ENCODE measurements around the gene CXCR6.

CXCR6 gene

DNA sequence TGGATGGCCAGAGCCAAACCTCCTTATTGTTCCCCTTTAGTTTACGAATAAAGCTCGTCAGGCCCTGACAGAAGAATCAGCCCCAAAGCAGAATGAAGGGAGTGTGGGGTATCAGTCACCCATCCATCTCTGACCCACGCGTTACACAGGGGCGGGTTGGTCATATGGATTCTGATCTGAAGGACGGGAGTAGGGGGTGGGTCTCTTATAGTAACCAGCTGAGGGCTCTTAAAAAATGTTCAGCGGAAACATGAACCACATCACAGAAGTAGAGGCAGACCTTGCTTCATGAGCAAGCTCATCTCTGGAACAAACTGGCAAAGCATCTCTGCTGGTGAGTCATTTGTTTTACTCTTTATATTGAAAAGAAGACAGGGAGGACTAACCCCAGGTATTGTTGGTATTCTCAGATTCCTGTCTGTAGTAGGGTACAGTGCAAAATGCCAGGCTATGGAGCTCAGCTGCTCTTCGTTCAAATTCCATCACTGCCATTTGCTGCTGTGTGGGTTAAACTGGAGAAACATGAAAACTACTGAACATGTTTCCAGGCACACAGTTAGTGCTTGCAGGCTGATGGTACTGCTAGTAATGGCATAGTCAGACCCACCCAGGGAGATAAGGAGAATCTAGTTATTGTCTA lies at the start of gene CXCR6:
Gene CXCR6, plus strand, starts transcription at position 258 of the 640 bp plus-strand sequence. CDS start 3,018 bp downstream, outside the sequence.
- Histone ChIP-seq H3K4me1 (ENCODE audit: control insufficient read depth, insufficient read depth, low read length) (peaks cover 15% of the 10 kb centered on the region), H3K4me3 (ENCODE audit: low read length) (no peak within 1 kb of the TSS), H3K9ac (ENCODE audit: low read length) (no peak within 1 kb of the TSS), H3K27me3 (ENCODE audit: control insufficient read depth, insufficient read depth, low read length) (no peaks in the 10 kb centered on the region), H3K36me3 (ENCODE audit: control insufficient read depth, insufficient read depth, low read length) (peaks cover 13% of the 10 kb centered on the region), H3K27ac (ENCODE audit: low read depth, low read length) (no peak within 1 kb of the TSS)

DNA sequence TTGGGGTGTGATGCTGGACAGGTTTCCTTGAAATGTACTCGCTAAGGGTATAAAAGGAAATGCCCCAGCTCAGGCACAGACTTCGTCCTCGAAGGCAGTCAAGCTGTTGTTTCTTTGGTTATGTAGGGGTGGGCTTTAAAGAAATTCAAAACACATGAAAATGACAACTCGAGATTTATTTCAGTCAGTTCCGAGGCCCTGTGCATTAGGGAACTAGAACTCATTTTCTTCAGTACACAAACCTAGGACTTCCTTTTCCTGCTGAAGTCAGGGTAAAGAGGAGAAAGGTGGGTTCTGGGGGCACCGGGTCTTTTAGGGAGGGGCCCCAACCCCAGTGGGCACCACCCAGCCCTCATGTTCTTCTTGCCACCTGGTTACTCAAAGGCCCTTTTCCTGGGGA lies 49.2 kb upstream of the CXCR6 start:
- Histone ChIP-seq H3K27ac (ENCODE audit: low read depth, low read length) (no peak overlapping the region), H3K4me3 (ENCODE audit: low read length) (no peak overlapping the region), H3K4me1 (ENCODE audit: control insufficient read depth, insufficient read depth, low read length) (no peaks in the 10 kb centered on the region), H3K9ac (ENCODE audit: low read length) (no peak overlapping the region), H3K27me3 (ENCODE audit: control insufficient read depth, insufficient read depth, low read length) (no peaks in the 10 kb centered on the region), H3K36me3 (ENCODE audit: control insufficient read depth, insufficient read depth, low read length) (no peaks in the 10 kb centered on the region)

DNA sequence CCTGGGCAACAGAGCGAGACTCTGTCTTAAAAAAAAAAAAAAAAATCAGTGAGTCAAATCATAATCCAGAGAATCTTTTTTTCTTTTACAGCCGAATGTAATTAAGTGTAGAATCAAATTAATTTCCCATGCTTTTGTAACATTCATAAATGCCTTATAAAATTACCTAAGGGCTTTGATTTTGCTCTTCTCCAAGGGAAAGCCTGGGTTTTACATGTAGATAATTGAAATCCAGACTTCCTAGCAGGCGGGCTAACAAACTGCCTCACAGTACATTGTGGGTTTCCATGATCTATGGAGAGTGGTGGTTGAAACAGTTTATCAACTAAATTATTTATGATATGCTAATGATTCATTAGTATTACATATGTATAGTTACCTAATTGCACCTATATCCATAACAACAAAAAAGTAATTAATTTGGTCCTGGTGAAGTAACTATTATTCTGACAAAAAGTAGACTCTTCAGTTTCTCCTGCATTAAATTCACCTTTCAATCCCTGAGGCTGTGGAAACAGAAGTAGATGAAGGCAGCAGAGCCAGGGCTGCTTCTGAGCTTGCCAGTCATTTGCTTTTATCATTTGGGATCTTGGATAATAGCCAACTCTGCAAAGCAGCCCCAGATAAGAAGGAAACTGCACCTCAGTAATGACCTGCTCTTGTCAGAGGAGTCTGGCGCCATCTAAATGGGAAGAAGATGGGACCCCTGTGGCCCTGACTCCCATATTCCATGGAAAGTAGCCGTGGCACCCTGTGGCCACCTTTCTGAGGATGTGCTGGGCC lies 47.4 kb upstream of the CXCR6 start:
- H3K27ac ChIP-seq (ENCODE audit: low read depth, low read length) = no peak overlapping the region
- no peak overlapping the region for H3K4me3 ChIP-seq (ENCODE audit: low read length)
- H3K9ac ChIP-seq (ENCODE audit: low read length) = no peak overlapping the region

DNA sequence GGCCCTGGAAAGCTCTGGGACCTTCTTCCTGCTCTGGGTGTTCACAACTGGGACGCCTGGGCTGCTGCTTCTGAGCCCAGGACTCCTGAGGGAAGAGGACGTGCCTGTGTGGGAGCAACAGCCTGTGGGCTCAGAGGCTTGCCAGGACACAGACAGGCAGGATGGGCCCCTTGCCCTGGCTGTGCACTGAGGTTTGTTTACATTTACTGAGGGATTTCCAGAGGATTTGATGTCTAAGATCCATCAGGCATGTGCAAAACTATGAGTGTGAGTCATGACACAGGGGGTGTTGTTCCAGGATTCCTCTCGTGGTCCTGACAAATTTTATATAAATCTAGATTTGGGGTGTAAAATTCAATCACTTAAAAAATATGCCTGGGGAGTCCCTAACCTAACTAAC lies 46.3 kb upstream of the CXCR6 start:
- H3K4me3 ChIP-seq (ENCODE audit: low read length) = no peak overlapping the region
- H3K36me3 ChIP-seq (ENCODE audit: control insufficient read depth, insufficient read depth, low read length) = no peaks in the 10 kb centered on the region
- H3K27me3 ChIP-seq (ENCODE audit: control insufficient read depth, insufficient read depth, low read length) = no peaks in the 10 kb centered on the region
- H3K4me1 ChIP-seq (ENCODE audit: control insufficient read depth, insufficient read depth, low read length) = no peaks in the 10 kb centered on the region
- H3K27ac ChIP-seq (ENCODE audit: low read depth, low read length) = no peak overlapping the region
- no peak overlapping the region for H3K9ac ChIP-seq (ENCODE audit: low read length)

More for the DNA sequence above, 47.4 kb upstream of the CXCR6 start:
- Histone ChIP-seq H3K27me3 (ENCODE audit: control insufficient read depth, insufficient read depth, low read length) (no peaks in the 10 kb centered on the region), H3K36me3 (ENCODE audit: control insufficient read depth, insufficient read depth, low read length) (no peaks in the 10 kb centered on the region), H3K4me1 (ENCODE audit: control insufficient read depth, insufficient read depth, low read length) (no peaks in the 10 kb centered on the region)

DNA sequence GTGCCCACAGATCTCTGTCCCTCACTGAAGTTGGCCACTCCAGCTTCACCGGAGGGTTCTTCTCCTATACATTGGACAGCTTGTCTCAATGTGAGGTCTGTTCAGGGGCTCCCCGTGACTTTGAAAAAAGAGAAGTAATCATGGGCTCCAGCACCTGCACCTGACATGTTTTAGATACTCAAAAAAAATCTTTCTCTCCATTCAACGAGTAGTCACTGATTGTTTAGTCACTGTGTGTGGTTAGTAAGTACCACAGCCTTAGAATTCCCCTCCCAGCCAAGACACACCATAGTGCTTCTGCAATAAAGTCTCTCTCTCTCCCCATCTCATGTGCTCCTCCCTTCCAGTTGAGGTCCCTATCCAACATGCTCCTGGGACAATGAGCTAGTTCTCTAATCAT lies 38.3 kb upstream of the CXCR6 start:
- Histone ChIP-seq H3K27me3 (ENCODE audit: control insufficient read depth, insufficient read depth, low read length) (no peaks in the 10 kb centered on the region), H3K4me3 (ENCODE audit: low read length) (no peak overlapping the region), H3K4me1 (ENCODE audit: control insufficient read depth, insufficient read depth, low read length) (no peaks in the 10 kb centered on the region), H3K27ac (ENCODE audit: low read depth, low read length) (no peak overlapping the region), H3K36me3 (ENCODE audit: control insufficient read depth, insufficient read depth, low read length) (no peaks in the 10 kb centered on the region), H3K9ac (ENCODE audit: low read length) (no peak overlapping the region)

DNA sequence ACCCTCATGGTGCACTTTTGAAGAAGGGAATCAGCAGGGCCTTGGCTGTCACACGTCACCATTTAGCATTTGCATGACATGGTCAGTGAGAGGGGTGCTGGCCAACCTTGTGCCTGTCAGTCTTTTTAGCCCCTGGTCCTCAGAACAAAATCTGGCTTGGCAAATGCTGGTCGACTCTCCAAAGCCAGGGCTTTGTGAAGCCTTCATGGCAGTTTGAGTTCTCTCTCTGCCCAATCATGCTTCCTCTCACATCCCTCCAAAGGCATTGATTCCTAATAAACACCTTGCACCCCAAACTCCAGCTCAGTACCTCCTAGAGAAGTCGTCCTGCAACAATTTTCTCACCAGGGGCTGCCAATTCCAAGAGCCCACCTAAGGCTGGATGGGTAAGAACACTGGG lies 37.5 kb upstream of the CXCR6 start:
- Histone ChIP-seq H3K9ac (ENCODE audit: low read length) (no peak overlapping the region), H3K27me3 (ENCODE audit: control insufficient read depth, insufficient read depth, low read length) (no peaks in the 10 kb centered on the region), H3K36me3 (ENCODE audit: control insufficient read depth, insufficient read depth, low read length) (no peaks in the 10 kb centered on the region)

DNA sequence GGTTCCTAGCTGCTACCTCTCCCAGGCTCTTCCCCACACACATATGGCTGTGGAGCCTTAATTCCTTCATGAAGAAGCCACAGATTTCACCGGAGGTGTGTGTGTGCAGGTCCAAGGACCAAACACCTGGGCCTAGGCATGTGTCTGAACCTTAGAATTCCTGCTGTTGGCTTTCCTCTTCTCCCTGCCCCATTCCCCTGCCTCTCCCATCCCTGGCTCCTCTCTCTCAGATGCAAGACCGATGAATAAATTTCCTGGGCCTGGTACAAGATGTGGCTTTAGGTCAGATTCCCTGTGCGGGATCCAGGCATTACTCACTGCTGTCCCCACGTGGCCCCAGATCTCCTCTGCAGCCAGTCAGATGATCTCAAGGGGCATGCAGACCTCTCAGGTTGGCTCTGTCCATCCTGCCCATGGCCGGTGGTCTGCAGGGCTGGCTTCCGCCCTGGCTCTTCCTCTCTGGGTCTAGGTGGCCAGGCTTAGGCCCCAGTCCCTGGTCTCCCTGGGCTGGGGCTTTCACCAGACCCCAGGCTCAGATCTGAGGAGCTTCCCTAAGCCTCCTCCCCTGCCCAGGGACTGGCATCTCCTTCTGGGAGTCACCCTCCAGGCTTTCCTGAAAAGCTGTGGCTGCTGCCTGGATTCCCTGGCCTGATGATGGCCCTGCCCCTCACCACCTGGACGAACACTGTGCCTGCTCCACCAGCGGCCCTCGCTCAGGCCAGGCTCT lies 36.4 kb upstream of the CXCR6 start:
- no peaks in the 10 kb centered on the region for H3K4me1 ChIP-seq (ENCODE audit: control insufficient read depth, insufficient read depth, low read length)
- H3K27me3 ChIP-seq (ENCODE audit: control insufficient read depth, insufficient read depth, low read length) = no peaks in the 10 kb centered on the region
- no peak overlapping the region for H3K27ac ChIP-seq (ENCODE audit: low read depth, low read length)
- H3K36me3 ChIP-seq (ENCODE audit: control insufficient read depth, insufficient read depth, low read length) = no peaks in the 10 kb centered on the region
- no peak overlapping the region for H3K4me3 ChIP-seq (ENCODE audit: low read length)
- H3K9ac ChIP-seq (ENCODE audit: low read length) = no peak overlapping the region

More for the DNA sequence above, 37.5 kb upstream of the CXCR6 start:
- no peaks in the 10 kb centered on the region for H3K4me1 ChIP-seq (ENCODE audit: control insufficient read depth, insufficient read depth, low read length)
- no peak overlapping the region for H3K27ac ChIP-seq (ENCODE audit: low read depth, low read length)
- no peak overlapping the region for H3K4me3 ChIP-seq (ENCODE audit: low read length)

DNA sequence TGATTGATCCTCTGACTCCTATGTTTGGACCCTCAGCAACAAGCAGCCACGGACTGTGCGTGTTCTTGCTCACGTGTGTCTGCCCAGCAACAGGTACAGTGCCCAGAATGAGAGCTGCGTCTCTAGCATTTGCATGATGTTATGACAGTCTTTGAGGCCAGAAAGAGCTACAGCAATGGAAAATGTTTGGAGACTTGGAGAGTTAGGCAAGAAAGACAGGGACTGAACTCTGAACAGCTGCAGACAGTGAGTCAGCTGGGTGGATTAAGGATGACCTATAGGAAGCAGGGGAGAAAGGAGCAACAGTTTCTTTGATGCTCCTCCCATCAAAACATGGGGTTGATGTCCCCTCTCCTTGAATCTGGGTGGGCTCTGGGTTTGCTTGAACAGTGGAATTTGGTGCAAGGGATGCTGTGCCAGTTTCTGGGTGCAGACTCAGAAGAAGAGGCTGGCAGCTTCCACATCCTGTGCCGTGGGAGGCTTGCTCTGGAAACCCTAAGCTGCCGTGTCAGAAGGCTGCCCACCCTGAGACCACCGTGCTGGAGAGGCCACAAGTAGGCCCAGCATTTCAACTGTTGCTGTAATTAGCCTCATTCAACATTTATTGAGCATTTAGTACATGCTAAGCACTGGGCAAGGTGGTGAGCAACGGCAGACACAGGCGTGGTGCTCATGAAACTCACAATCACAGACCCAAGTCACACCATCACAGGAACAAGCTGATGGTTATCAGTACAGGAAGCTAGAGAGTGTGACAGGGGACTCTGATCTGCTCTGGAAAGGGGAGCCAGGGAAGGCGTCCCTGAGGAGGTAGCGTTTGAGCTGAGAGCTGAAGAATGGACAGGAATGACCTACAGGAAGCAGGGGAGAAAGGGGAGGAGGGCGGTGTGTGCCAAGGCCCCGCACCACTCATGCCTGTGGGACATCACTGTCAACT lies 35.2 kb upstream of the CXCR6 start:
- H3K36me3 ChIP-seq (ENCODE audit: control insufficient read depth, insufficient read depth, low read length) = no peaks in the 10 kb centered on the region
- H3K27ac ChIP-seq (ENCODE audit: low read depth, low read length) = no peak overlapping the region
- H3K27me3 ChIP-seq (ENCODE audit: control insufficient read depth, insufficient read depth, low read length) = no peaks in the 10 kb centered on the region
- H3K4me3 ChIP-seq (ENCODE audit: low read length) = no peak overlapping the region
- H3K9ac ChIP-seq (ENCODE audit: low read length) = no peak overlapping the region
- no peaks in the 10 kb centered on the region for H3K4me1 ChIP-seq (ENCODE audit: control insufficient read depth, insufficient read depth, low read length)

DNA sequence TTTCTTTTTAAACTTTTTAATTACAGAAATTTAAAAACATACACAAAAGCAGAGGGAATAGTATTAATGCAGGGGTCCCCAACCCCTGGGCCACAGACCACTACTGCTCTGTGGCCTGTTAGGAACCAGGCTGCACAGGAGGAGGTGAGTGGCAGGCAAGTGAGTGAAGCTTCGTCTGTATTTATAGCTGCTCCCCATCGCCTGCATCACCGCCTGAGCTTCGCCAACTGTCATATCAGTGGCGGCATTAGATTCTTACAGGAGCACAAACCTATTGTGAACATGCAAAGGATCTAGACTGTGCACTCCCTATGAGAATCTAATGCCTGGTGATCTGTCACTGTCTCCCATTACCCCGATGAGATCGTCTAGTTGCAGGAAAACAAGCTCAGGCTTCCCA lies 34.5 kb upstream of the CXCR6 start:
- H3K9ac ChIP-seq (ENCODE audit: low read length) = no peak overlapping the region
- H3K4me1 ChIP-seq (ENCODE audit: control insufficient read depth, insufficient read depth, low read length) = no peaks in the 10 kb centered on the region
- no peaks in the 10 kb centered on the region for H3K36me3 ChIP-seq (ENCODE audit: control insufficient read depth, insufficient read depth, low read length)
- no peaks in the 10 kb centered on the region for H3K27me3 ChIP-seq (ENCODE audit: control insufficient read depth, insufficient read depth, low read length)
- no peak overlapping the region for H3K4me3 ChIP-seq (ENCODE audit: low read length)
- H3K27ac ChIP-seq (ENCODE audit: low read depth, low read length) = no peak overlapping the region

DNA sequence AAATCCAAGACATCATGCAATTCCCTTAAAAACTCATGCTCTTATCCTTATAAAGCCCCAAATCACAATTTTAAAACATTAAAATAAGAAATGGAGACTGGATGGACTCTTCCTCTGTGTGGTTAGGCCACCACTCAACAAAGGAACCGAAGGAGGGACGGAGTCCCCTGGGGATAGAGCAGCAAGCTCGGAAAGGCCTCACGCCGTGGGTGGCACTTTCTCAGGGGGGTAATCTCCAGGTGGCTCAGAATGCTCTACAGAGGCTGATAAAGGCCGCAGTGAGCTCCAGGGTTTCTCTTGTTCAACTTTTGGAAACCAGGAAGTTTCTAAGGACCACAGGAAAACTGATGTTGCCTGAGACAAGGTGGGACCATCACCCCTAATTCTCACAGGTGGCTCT lies 33.7 kb upstream of the CXCR6 start:
- no peaks in the 10 kb centered on the region for H3K36me3 ChIP-seq (ENCODE audit: control insufficient read depth, insufficient read depth, low read length)
- H3K4me1 ChIP-seq (ENCODE audit: control insufficient read depth, insufficient read depth, low read length) = no peaks in the 10 kb centered on the region
- H3K9ac ChIP-seq (ENCODE audit: low read length) = no peak overlapping the region
- H3K4me3 ChIP-seq (ENCODE audit: low read length) = no peak overlapping the region
- H3K27ac ChIP-seq (ENCODE audit: low read depth, low read length) = no peak overlapping the region
- no peaks in the 10 kb centered on the region for H3K27me3 ChIP-seq (ENCODE audit: control insufficient read depth, insufficient read depth, low read length)

DNA sequence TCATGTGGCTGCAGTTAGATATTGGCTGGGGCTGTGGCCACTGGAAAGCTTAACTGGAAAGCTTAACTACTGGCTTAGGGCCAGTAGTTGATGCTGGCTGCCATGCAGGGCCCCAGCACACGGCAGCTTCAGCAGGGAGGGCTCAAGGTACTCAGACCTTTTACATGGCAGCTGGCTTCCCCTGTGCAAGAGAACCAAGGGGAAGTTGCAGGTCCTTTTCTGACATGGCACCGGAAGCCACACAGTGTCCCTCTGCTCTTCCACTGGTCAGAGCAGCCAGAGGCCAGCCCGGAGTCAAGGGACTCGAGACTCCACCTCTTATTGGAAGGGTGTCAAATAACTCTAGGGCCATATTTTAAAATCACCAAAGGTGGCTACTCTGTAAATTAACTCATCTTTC lies 32.4 kb upstream of the CXCR6 start:
- no peak overlapping the region for H3K4me3 ChIP-seq (ENCODE audit: low read length)
- H3K36me3 ChIP-seq (ENCODE audit: control insufficient read depth, insufficient read depth, low read length) = no peaks in the 10 kb centered on the region

More for the DNA sequence above, 32.4 kb upstream of the CXCR6 start:
- Histone ChIP-seq H3K27me3 (ENCODE audit: control insufficient read depth, insufficient read depth, low read length) (no peaks in the 10 kb centered on the region), H3K9ac (ENCODE audit: low read length) (no peak overlapping the region), H3K4me1 (ENCODE audit: control insufficient read depth, insufficient read depth, low read length) (no peaks in the 10 kb centered on the region), H3K27ac (ENCODE audit: low read depth, low read length) (no peak overlapping the region)

All from rectal smooth muscle tissue (tissue), 1 donor.